PFSK-1 (cell line): ENCODE data around the gene EHBP1L1.

Experiments used
- FOXP2 ChIP-seq: optimal IDR thresholded peaks from 2 replicates; pipeline ENCODE3; 2011; ENCODE audit warnings: borderline replicate concordance, control low read depth, inconsistent platforms; ENCODE audit not compliant: insufficient read depth; ENCODE audit errors: extremely low read length, extremely low read depth
- POLR2AphosphoS5 ChIP-seq: IDR thresholded peaks from 2 replicates; pipeline ENCODE4 v1.6.1; 2012; ENCODE audit warnings: low read depth, mild to moderate bottlenecking, control low read depth, low read length, moderate library complexity
- REST ChIP-seq, 2 experiments: IDR thresholded peaks; 2 replicates each; pipeline versions ENCODE4 v1.6.1 to v1.8.0; 2011 to 2012; ENCODE audit warnings: low read depth in 2 of 2, low read length in 2 of 2, control low read depth in 1 of 2, inconsistent platforms in 1 of 2, mild to moderate bottlenecking in 1 of 2, moderate library complexity in 1 of 2; ENCODE audit not compliant: insufficient read depth in 1 of 2
- SIN3A ChIP-seq: IDR thresholded peaks from 2 replicates; pipeline ENCODE4 v1.6.1; 2012; ENCODE audit warnings: mild to moderate bottlenecking, low read length, moderate library complexity, borderline replicate concordance; ENCODE audit not compliant: insufficient read depth
- TAF1 ChIP-seq: IDR thresholded peaks from 2 replicates; pipeline ENCODE4 v1.6.1; 2012; ENCODE audit warnings: low read length, control low read depth, borderline replicate concordance; ENCODE audit not compliant: insufficient read depth

EHBP1L1 gene

GRCh38 chr11:65576867-65577755 is 1.3 kb downstream of the EHBP1L1 start:
- no peak for TF ChIP-seq POLR2AphosphoS5
- no peak for TF ChIP-seq REST (IDR thresholded peaks at IDR 0.05; ENCODE audit: insufficient read depth in 1 of 2, low read depth in 2 of 2, low read length in 2 of 2)
- no peak for TF ChIP-seq SIN3A
- TF ChIP-seq FOXP2: no peak
- no peak for TF ChIP-seq TAF1

DNA sequence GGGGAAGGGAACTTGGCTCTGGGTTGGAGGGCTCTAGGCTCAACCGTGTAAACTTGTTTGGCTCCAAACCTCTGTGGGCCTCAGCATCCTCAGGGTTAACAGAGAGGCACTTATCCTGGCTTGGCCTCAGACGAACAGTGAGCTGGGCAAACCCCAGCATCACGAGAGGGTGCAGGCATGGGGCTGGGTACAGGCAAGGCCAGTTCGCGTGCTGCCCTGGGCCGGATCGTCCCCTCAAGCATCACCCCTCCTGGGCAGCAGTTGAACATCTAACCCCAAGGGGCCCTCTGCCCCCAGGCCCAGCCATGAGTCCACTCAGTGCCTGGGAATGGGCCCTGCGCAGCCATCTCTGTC is 1.9 kb downstream of the EHBP1L1 start:
- no peak for TF ChIP-seq POLR2AphosphoS5
- no peak for TF ChIP-seq REST (IDR thresholded peaks at IDR 0.05; ENCODE audit: insufficient read depth in 1 of 2, low read depth in 2 of 2, low read length in 2 of 2)
- no peak for TF ChIP-seq SIN3A
- TF ChIP-seq TAF1: no peak
- TF ChIP-seq FOXP2: no peak

DNA sequence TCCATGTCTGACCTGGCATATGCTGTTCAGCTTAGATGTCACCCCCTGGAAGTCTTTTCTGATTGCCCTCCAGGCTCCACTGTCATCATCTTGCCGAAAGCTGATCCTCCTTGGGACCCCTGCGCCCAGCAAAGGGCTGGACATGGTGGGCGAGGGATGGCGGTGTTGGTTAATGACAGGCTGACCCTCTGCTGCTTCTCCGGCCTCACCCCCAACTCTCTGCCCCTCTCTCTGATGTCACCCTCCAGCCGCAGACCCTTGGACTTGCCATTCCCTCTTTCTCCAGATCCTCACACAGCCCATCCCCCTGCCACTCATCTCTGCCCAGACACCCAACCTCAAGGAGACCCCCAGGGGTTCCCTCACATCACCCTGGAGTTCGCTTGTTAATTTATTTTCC is 2.3 kb downstream of the EHBP1L1 start:
- no peak for TF ChIP-seq SIN3A
- TF ChIP-seq REST (IDR thresholded peaks at IDR 0.05; ENCODE audit: insufficient read depth in 1 of 2, low read depth in 2 of 2, low read length in 2 of 2): no peak
- no peak for TF ChIP-seq FOXP2
- no peak for TF ChIP-seq TAF1
- TF ChIP-seq POLR2AphosphoS5: no peak

GRCh38 chr11:65578667-65579066 is 2.8 kb downstream of the EHBP1L1 start:
- TF ChIP-seq POLR2AphosphoS5 (no peak), SIN3A (no peak), REST (IDR thresholded peaks at IDR 0.05; ENCODE audit: insufficient read depth in 1 of 2, low read depth in 2 of 2, low read length in 2 of 2) (no peak), TAF1 (no peak), FOXP2 (no peak)
